Measurements from ENCODE around the gene MYO9B. TPM values are rescaled to one million over a fixed set of nuclear protein-coding genes. Genes with fewer than 3 reads are reported as not detected.

Gene MYO9B
- total and polyA plus RNA-seq, 2 of the 13 experiments (the other 11 are each of a cell fraction or from before 2014, with no cell fraction given): 18.0 to 18.3 TPM

GRCh38 chr19:17125728-17126677 is 50.4 kb downstream of the MYO9B start (continued):
- TF ChIP-seq, protein P1, sequence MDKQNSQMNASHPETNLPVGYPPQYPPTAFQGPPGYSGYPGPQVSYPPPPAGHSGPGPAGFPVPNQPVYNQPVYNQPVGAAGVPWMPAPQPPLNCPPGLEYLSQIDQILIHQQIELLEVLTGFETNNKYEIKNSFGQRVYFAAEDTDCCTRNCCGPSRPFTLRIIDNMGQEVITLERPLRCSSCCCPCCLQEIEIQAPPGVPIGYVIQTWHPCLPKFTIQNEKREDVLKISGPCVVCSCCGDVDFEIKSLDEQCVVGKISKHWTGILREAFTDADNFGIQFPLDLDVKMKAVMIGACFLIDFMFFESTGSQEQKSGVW (CRISPR knock-in tag; IDR thresholded peaks at IDR 0.05; ENCODE audit: borderline replicate concordance): no peak

DNA sequence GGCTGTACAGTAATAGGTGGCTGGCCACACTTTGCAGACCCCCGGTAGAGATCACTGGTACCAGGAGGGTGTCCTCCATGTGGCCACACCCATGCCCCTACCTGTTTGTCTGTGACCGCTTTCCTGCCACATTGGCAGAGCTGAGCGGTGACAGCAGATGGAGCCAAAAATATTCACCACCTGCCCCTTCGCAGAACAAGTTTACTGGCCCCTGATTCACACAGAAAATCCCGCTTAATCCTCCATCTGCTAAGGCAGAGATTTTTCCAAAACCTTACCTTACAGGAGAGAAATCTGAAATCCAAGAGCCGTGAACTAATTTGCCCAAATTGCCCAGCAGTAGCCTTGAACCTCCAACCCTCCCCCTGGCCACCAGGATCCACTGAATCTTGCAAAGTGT is 52.1 kb downstream of the MYO9B start:
- WGBS (ENCODE audit: low lambda C conversion rate): 100% methylated on average over 6 of the region's 6 CpGs
- H3K79me2 ChIP-seq (ENCODE audit: insufficient read depth, low read length): no peaks in the 10 kb centered on the region
- no peaks in the 10 kb centered on the region; a peak in 2 of 5 replicates for H3K36me3 ChIP-seq (replicated peaks in 1 of 2; ENCODE audit: control insufficient read depth in 1 of 2, insufficient read depth in 2 of 2, low read length in 2 of 2)
- H3K27ac ChIP-seq (ENCODE audit: extremely low read length, insufficient read depth, low read length): no peak overlapping the region
- no peak overlapping the region for H3K4me2 ChIP-seq (ENCODE audit: low read depth, low read length)
- H2AFZ ChIP-seq (ENCODE audit: low read length): no peak overlapping the region
- no peak for DNase-seq (ENCODE audit: low spot score)
- FAIRE-seq: no peak
- no peak overlapping the region for H3K4me3 ChIP-seq (replicated peaks in 1 of 3; ENCODE audit: insufficient read depth in 1 of 3, low read depth in 2 of 3, low read length in 3 of 3)
- ChIA-PET POLR2A (no interaction called here), CTCF (ENCODE audit: low intra/inter-chr PET ratio, low total read pairs) (no interaction called here)
- no peak for ATAC-seq
- peaks cover 27% of the 10 kb centered on the region for H3K4me1 ChIP-seq (ENCODE audit: insufficient read depth, low read length)
- no TSS peak for BruUV-seq (replicated peaks)
- in situ Hi-C loops (cut with HindIII; ENCODE audit: extremely low pct_ligation_motif_present, low pct_unique_long_range_greater_than_20kb) (no loop called here), intact Hi-C loops (cut with micrococcal nuclease; ENCODE audit: unreplicated experiment) (no loop called here)
- H3K27me3 ChIP-seq (ENCODE audit: control insufficient read depth in 1 of 2, insufficient read depth in 2 of 2, low read length in 2 of 2): no peaks in the 10 kb centered on the region
- no peaks in the 10 kb centered on the region for H3K9me3 ChIP-seq (ENCODE audit: low read length)
- no peak for TF ChIP-seq GATAD2A (CRISPR knock-in tag; IDR thresholded peaks at IDR 0.05)
- no peak for TF ChIP-seq SYNCRIP (IDR thresholded peaks at IDR 0.05; ENCODE audit: insufficient read depth, low read depth, low read length)
- no peak for TF ChIP-seq NR3C1 (CRISPR knock-in tag; IDR thresholded peaks at IDR 0.05)
- H4K20me1 ChIP-seq (ENCODE audit: insufficient read depth, low read length): no peaks in the 10 kb centered on the region
- no peak overlapping the region for H3K9ac ChIP-seq (ENCODE audit: insufficient read depth, low read depth, low read length)

GRCh38 chr19:17128403-17128802 is 52.8 kb downstream of the MYO9B start:
- H3K36me3 ChIP-seq (replicated peaks in 1 of 2; ENCODE audit: control insufficient read depth in 1 of 2, insufficient read depth in 2 of 2, low read length in 2 of 2): no peaks in the 10 kb centered on the region; a peak in 2 of 5 replicates
- no peak overlapping the region for H3K9ac ChIP-seq (ENCODE audit: insufficient read depth, low read depth, low read length)
- H3K4me3 ChIP-seq (replicated peaks in 1 of 3; ENCODE audit: insufficient read depth in 1 of 3, low read depth in 2 of 3, low read length in 3 of 3): no peak overlapping the region
- in situ Hi-C loops (cut with HindIII; ENCODE audit: extremely low pct_ligation_motif_present, low pct_unique_long_range_greater_than_20kb) (no loop called here), intact Hi-C loops (cut with micrococcal nuclease; ENCODE audit: unreplicated experiment) (no loop called here)
- 98% methylated on average over 7 of the region's 12 CpGs for WGBS (ENCODE audit: low lambda C conversion rate)
- no TSS peak for BruUV-seq (replicated peaks)
- ChIA-PET POLR2A (no interaction called here), CTCF (ENCODE audit: low intra/inter-chr PET ratio, low total read pairs) (no interaction called here)
- H3K4me2 ChIP-seq (ENCODE audit: low read depth, low read length): no peak overlapping the region
- no peak overlapping the region for H3K27ac ChIP-seq (ENCODE audit: extremely low read length, insufficient read depth, low read length)
- no peaks in the 10 kb centered on the region for H3K9me3 ChIP-seq (ENCODE audit: low read length)
- peaks cover 29% of the 10 kb centered on the region for H3K4me1 ChIP-seq (ENCODE audit: insufficient read depth, low read length)
- H4K20me1 ChIP-seq (ENCODE audit: insufficient read depth, low read length): no peaks in the 10 kb centered on the region
- FAIRE-seq: no peak
- H2AFZ ChIP-seq (ENCODE audit: low read length): no peak overlapping the region
- no peaks in the 10 kb centered on the region for H3K79me2 ChIP-seq (ENCODE audit: insufficient read depth, low read length)
- DNase-seq (ENCODE audit: low spot score): no peak
- ATAC-seq: no peak
- no peaks in the 10 kb centered on the region for H3K27me3 ChIP-seq (ENCODE audit: control insufficient read depth in 1 of 2, insufficient read depth in 2 of 2, low read length in 2 of 2)
- TF ChIP-seq HOXD1 (CRISPR knock-in tag; IDR thresholded peaks at IDR 0.05) (no peak), ZBTB43 (CRISPR knock-in tag; conservative IDR thresholded peaks at IDR 0.05) (no peak), ZNF350 (CRISPR knock-in tag; IDR thresholded peaks at IDR 0.05; ENCODE audit: borderline replicate concordance, low read depth) (no peak), SIX1 (CRISPR knock-in tag; IDR thresholded peaks at IDR 0.05; ENCODE audit: borderline replicate concordance) (no peak), ZNF543 (CRISPR knock-in tag; IDR thresholded peaks at IDR 0.05) (no peak), ZMYM4 (CRISPR knock-in tag; IDR thresholded peaks at IDR 0.05) (no peak), HDAC2 (CRISPR knock-in tag; IDR thresholded peaks at IDR 0.05) (no peak), NONO (IDR thresholded peaks at IDR 0.05) (no peak), NONO (CRISPR knock-in tag; conservative IDR thresholded peaks at IDR 0.05) (no peak)
